ENCODE results near the gene BCAS1.
A peak's percentile ranks its signal among the peaks of the same experiment; 100 is the strongest.

BCAS1 gene

GRCh38 chr20:54062812-54063280, 7.5 kb downstream of the BCAS1 start:
- Histone ChIP-seq H3K9me3 (no peaks in the 10 kb centered on the region), H3K4me3 (ENCODE audit: low read depth, low read length) (no peak overlapping the region), H3K36me3 (no peaks in the 10 kb centered on the region), H3K27me3 (no peaks in the 10 kb centered on the region), H3K4me1 (no peaks in the 10 kb centered on the region)
- no peak for DNase-seq
- peak; percentile 76 for TF ChIP-seq CTCF (IDR thresholded peaks at IDR 0.05; ENCODE audit: low read depth, low read length)

- no peak overlapping the region for H3K4me3 ChIP-seq (ENCODE audit: low read depth, low read length)
- no peaks in the 10 kb centered on the region for H3K27me3 ChIP-seq
- H3K36me3 ChIP-seq = no peaks in the 10 kb centered on the region
- no peak for TF ChIP-seq CTCF (IDR thresholded peaks at IDR 0.05; ENCODE audit: low read depth, low read length)
- DNase-seq = no peak
- no peaks in the 10 kb centered on the region for H3K4me1 ChIP-seq
- H3K9me3 ChIP-seq = no peaks in the 10 kb centered on the region
These were observed 9.1 kb downstream of the BCAS1 start for GRCh38 chr20:54061101-54061881.

DNA sequence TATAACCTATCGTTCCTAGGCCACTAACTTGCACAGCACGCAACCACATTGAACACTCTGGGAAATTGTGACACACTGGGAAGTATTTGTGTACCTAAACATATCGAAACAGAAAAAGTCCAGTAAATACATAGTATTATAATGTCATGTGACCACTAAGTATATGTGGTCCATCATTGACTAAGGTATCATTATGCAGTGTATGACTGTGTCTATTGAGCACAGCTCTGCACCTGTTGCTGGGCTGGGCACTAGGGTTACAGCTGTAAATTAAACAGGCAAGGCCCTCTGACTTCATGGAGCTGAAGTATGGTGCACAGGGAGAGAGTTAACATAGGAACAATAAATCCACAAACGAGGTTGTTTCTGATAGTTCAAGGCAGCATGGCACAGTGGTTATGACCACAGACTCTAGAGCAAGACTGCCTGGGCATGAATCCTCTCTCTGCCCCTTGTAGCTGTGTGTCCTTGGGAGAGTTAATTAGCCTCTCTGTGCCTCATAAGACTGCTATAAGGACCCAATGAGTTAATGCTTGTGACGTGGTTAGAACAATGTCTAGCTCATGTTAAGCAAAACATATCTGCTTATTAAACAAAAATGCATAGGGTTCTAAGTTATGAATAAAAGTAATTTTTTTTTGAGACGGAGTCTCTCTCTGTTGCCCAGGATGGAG, 10.6 kb downstream of the BCAS1 start:
- Histone ChIP-seq H3K4me3 (ENCODE audit: low read depth, low read length) (no peak overlapping the region), H3K27me3 (no peaks in the 10 kb centered on the region), H3K4me1 (no peaks in the 10 kb centered on the region), H3K36me3 (no peaks in the 10 kb centered on the region), H3K9me3 (no peaks in the 10 kb centered on the region)
- TF ChIP-seq CTCF (IDR thresholded peaks at IDR 0.05; ENCODE audit: low read depth, low read length) = no peak
- no peak for DNase-seq

DNA sequence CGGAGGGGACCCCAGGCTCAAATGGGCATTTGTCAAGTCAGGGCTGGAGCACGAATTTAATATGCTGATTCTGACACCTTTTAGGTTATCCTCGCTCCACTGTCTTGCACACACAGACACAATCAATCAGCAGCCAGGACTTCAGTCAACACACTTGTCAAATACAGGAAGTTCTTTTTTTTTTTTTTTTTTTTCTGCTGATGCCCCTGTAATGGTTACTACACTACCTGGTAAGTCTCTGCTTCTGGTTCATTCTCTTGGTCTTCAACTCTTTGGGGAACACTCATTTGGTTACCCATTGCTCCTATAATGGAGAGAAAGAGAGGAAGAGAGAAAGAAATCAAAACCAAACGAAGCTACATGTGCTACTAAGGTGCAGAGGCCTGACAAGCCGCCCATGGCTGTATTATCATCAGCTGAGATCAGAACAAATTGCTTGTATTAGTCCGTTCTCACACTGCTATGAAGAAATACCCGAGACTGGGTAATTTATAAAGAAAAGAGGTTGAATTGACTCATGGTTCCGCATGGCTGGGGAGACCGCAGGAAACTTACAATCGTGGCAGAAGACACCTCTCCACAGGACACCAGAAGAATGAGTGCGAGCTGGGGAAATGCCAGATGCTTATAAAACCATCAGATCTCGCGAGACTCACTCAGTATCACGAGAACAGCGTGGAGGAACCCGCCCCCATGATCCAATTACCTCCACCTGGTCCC, 11.8 kb downstream of the BCAS1 start:
- Histone ChIP-seq H3K9me3 (no peaks in the 10 kb centered on the region), H3K27me3 (no peaks in the 10 kb centered on the region), H3K36me3 (no peaks in the 10 kb centered on the region), H3K4me3 (ENCODE audit: low read depth, low read length) (no peak overlapping the region), H3K4me1 (no peaks in the 10 kb centered on the region)
- peak; percentile 23 for DNase-seq
- TF ChIP-seq CTCF (IDR thresholded peaks at IDR 0.05; ENCODE audit: low read depth, low read length) = no peak

- H3K4me3 ChIP-seq (ENCODE audit: low read depth, low read length) = no peak overlapping the region
- no peaks in the 10 kb centered on the region for H3K4me1 ChIP-seq
- no peak for TF ChIP-seq CTCF (IDR thresholded peaks at IDR 0.05; ENCODE audit: low read depth, low read length)
- no peak for DNase-seq
- no peaks in the 10 kb centered on the region for H3K36me3 ChIP-seq
- no peaks in the 10 kb centered on the region for H3K9me3 ChIP-seq
- no peaks in the 10 kb centered on the region for H3K27me3 ChIP-seq
These were observed 13.4 kb downstream of the BCAS1 start for GRCh38 chr20:54056762-54057639.
